CD1c-positive myeloid dendritic cell (primary cell): ENCODE data around the gene SPATA13.

Experiments used
- DNase-seq: peaks from one replicate; pipeline ENCODE4 v3.0.0-alpha.2; 2016; ENCODE audit errors: extremely low spot score

The SPATA13 gene

DNA sequence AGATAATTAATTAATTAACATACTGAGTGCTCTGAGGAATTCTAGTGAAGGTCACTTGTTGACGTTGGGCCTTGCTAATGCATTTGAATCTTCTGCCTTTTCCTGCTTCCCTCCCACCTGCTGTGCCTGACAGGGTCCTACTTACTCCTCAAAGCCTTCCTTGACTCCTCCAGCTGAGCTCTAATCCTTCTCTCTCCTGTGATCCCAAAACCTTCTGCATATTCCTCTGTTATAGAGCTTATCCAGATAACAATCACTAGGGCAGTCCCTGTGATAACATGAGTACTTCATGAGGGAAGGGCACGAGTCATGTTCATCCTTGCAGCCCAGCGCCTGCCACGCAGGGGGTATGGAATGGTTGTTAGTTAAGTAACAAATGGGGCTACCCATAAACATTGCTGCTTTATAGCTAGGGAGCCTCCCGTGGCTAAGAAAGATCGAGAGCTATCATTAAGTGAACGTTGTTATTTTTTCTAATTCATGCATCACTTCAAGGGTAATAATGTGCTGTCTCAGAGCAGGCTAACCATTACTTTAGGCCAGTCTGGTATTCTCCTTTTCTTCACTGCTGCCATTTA, 19.1 kb upstream of the SPATA13 start:
- no peak for DNase-seq

DNA sequence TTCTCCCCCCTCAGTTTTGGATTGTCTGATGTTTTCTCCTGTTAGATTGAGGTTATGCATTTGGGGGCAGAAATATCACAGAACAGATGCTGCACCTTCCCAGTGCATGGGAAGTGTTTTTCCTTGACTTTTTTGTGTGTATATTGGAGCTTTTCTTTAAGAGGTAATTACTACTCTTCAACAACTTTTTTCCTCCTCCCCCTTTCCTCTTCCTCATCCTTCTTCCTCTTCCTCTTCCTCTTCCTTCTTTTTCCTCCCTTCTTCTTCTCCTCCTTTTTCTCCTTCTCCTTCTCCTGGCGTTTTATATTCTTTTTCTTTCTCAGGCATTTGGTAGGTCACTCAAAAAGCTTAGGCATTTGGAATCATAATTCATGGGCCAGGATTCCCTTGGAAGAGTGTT, 18.1 kb upstream of the SPATA13 start:
- DNase-seq = no peak

DNA sequence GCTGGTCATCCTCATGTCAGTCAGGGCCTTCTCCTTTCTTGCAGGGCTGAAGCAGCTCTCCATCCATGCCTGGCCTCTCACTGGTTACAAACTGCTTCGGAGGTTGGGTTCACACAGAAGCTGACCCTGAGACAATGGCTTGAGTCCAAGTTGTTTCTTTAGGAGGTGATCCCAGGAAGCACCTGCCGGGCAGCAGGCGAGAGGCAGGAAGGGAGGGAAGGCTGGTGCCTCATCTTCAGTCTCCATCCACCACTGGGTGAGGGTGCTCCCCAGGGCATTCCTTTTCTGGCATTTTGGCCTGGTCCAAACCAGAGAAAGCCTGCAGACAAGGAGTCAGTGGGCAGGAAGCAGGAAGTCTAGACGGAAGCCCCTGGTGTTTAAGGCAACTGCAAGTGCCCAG, 17.6 kb upstream of the SPATA13 start:
- DNase-seq = no peak

DNA sequence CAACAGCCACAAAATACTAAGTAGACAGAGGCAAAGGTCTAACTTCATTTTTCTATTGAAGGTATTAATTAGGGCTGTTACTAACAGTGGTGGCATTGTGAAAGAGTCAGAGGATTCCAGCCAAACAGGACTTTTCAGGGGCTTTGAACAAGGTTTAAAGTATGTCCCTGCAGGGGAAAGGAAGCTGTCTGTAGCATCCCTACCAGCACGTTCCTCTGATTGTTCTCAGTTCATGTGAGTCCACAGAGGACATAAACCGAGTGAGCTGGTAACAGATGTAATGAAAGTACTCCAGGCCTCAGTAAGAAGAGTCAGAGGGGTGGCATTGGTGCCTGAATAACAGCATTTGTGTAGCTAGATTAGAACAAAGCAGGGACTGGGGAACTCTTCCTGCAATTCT, 15.3 kb upstream of the SPATA13 start:
- DNase-seq = no peak

DNA sequence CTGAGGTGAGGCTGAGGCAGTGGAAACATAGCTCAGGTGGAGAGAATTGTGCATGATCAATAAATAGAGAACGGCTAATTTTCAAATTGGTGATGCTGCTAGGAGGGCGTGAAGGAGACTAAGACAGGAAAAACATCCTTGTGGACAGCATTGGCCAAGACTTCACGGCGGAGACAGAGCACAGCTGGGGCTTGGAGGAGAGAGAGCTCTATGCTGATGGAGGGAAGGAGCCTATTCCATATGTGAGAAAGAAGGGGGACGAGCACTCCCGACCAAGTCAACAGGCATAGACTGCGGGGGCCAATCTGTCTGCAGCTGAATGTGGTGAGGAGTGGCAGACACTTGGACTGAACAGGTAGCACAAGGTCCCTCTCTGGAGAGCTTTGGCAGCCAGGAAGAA, 14.8 kb upstream of the SPATA13 start:
- DNase-seq = no peak

DNA sequence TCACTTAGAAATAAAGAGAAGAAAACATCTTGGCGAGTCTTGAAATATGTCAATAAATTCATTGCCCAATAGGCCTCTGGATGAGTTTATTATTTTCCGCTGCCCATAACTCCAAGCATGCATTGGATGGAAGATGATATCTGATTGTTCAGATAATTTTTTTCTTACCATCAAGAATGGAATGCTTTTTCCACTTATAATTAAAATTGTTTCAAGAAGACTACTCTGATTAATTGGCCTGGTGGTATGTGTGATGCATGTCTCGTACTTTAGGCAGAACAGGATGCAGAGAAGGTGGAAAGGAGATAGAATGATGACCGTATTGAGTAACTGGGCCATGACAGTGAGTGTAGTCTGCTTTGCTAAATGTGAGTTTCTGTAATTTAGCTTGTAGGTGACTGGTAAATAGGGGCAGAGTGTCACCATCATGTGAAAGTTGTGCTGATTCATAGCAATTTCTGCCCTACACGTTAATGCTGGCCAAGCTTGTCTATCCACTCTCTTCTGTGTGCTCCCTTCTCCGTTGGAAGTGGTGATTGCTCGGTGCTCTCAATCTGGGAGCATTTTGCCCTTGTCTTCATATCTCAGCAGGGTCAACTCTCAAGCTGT, 13.5 kb upstream of the SPATA13 start:
- DNase-seq = no peak

DNA sequence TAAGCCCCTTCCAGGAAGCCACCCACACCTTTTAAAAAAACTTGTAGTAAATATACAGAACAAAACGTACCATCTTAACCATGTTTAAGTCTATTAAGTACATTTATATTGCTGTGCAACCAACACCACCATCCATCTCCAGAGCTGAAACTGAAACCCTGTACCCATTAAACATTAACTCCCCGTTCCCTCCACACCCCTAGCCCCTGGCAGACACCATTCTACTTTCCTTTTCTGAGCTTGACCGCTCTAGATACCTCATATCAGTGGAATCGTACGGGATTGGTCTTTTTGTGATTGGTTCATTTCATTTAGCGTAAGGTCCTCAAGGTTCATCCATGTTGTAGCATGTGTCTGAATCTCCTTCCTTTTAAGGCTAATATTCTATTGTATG, 13.0 kb upstream of the SPATA13 start:
- no peak for DNase-seq

DNA sequence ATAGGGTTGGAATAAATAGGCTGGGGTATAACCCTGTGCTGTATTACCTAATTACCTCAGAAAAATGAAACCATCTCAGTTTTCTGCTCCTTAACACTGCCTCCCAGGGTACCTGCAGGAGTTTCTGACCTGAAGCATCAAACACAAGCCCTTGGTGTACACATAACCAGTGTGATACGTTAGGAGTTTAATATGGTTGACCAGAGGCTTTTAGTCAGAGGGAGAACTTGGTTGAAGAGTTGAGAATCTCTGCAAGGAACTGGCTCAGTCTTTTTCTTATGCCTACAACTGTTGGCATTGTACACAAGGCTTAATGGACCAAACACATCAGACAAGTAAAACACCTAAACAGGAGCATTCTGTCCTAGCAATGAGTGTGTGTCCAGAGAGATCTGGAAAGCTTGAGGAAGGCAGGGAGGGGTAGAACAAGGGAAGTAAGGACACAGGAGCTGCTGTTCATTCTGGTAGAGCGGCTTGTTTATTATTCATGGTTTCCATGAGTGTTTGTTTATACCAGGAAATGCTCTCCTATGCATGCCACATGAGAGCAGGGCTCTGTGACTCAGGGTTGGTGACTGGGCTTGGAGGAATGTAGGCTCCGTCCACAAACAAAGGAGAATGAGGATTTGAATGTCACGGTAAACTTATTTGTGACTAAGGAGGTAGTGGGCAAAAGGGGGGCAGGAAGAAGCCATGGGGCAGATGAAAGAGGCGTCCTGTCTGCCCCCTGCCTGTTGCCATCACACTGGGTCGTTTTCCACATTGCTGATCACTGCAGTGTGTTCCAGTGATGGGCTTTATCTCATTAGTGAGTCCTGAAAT, 11.9 kb upstream of the SPATA13 start:
- DNase-seq = no peak

DNA sequence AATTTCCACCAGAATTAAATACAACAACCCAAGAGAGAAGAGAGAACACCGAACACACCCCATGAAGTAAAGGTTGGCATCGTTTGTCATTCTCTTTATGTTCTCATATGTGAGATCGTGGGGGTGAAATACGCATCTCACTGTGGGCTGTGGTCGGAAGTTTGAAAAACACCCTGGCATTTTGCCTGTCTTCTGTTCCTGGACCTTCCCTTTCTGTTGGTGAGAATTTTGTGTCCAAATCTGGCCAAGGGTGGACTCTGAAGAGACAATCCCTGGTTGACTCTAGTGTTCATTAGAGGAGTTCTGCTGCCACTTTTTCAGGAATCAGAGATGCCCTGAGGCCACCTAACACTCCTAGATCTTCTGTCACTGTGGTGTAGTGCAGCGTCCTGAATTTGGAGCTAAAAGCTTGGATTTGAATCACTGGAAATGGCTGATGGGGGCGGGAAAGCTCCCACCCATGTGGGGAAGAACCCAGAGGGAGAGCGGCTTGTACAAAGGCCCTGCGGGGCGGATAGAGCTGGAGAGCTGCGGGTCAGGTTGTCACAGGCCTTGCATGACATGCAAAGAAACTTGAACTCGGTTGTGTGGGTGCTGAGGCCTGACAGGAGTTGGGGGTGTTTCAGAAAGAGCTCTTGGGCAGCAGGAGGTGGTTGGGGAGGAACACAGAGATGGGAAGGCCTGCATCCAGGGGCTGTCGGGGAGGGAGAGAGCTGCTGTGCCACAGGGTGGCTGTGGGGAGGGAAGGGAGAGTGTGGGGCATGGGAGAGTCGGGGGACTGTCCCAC, 11.1 kb upstream of the SPATA13 start:
- no peak for DNase-seq

DNA sequence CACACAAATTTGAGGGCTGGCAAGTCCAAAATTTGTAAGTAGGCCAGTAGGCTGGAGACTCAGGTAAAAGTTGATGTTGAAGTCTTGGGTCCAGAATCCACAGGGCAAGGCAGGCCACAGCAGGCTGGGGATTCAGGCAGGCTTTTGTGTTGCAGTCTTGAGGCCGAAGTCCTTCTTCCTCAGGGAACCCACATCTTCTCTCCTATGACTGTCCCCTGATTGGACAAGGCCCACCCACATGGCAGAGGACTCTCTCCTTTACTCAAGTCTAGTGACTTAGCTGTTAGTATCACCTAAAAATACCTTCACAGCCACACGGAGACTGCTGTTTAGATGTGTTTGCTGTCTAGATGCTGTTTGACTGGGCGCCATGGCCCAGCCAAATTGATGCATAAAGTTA, 9.9 kb upstream of the SPATA13 start:
- DNase-seq = no peak

DNA sequence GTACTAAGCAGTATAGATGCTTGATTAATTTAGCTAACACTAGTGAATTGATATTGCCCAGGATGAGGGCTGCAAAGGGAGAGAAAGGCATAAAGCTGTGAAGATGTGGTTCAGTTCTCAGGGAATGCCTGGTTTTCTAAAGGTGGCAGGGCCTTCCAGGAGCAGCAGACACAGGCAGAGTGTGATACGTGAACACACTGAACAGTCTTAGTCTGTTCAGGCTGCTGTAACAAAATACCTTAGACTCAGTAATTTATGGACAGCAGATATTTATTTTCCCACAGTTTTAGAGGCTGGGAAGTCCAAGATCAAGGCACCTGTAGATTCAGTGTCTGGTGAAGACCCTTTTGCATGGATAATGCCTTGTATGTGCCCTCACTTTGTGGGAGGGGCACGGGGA, 8.7 kb upstream of the SPATA13 start:
- no peak for DNase-seq

DNA sequence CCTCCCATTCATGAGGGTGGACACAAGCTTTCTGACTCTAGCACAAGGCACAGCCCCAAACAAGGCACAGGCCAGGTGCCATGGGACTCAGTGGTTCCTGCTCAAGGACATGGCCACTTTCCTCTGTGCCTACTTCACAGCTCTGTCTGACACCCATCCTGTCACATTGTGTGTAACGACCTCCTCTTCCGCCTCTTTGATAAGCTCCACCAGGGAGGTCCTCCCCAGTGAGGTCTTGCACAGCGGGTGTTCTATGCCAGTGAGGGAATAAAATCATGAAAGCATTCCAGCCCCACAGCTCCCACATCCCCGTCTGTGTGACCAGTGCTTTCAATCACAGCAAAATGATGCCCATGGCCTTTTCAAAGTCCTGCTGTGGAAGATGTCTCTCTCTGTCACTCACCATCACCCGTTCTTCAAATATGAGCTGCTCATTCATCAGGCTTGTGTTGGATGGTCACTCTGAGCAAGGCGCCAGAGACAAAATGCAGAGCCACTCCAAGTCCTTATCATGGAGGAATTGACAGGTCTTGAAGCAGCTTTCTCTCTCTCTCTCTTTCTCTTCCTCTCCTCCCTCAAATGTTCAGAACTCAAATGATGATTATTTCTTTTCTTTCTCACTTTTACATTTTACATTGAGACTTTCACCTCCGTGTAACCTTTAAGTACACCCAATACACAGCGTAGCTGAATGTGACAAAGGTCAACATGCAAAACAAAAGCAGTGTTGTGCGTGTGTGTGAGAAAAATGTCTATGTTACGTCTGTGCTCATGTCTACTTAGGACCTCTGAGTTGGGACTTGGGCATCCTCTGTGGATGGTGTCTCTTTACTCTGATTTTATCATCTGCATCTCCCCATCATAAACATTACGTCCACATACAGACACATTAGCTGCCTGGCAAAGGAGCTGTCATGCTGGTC, 8.0 kb upstream of the SPATA13 start:
- DNase-seq = no peak

DNA sequence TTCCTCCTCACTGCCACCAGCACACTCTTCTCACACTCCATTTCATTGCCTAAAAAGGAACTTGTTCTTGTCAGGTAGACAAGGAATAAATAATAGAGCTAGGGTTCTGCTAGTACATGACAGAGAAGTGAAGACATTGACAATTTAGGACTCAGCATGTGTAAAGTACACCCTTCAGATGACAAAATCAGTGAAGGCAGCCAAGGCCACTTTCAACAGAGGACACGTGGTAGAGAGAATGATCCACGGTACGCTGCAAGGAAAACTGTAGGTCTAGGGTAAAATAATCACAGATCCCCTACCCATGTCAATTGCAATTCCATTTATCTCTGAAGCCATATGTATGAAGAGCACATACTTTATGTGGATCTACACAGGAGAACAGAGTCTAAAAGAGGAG, 7.2 kb upstream of the SPATA13 start:
- no peak for DNase-seq

DNA sequence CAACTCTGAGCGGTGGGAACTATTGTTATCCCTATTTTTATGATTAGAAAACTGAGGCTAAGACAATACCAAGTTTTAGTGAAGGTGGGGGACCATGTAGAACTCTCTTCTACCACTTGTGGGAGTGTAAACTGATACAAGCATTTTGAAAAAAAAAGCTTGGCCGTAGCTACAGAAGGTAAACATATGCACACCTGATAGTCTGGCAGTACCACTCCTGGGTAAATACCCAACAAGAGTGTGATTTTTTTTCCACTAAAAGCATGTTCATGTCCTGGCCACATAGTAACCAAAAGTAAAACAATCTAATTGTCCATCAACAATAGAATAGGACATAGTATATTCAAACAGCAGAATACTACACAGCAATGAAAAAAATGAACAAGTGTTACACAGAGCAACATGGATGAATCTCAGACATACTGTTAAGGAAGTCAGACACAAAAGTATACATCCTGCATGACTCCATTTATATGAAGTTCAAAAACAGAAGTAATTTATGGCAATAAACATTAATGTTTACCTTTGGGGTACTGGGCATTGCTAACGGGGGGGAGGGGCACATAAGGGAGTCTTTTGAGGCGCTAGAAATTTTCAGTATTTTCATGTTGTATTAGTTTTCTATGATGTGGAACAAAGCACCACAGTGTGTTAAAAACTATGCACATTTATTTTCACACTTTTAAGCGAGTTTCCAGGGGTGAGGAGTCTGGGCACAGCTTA, 6.4 kb upstream of the SPATA13 start:
- no peak for DNase-seq

DNA sequence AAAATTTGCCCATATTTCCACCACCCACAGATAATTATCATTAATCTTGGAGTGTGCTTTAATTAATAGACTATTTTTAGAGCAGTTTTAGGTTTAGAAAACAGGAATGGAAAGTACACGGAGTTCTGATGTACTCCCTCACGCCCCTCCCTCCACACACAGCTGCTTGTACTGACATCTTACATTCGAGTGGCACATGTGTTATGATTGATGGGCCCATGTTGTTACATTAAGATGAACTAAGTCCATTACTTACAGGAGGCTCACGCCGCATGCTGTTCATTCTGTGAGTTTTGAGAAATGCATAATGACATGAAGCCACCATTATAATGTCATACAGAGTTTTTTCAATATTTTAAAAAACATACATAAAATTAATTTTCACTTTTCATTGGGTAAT, 1.2 kb upstream of the SPATA13 start:
- no peak for DNase-seq

DNA sequence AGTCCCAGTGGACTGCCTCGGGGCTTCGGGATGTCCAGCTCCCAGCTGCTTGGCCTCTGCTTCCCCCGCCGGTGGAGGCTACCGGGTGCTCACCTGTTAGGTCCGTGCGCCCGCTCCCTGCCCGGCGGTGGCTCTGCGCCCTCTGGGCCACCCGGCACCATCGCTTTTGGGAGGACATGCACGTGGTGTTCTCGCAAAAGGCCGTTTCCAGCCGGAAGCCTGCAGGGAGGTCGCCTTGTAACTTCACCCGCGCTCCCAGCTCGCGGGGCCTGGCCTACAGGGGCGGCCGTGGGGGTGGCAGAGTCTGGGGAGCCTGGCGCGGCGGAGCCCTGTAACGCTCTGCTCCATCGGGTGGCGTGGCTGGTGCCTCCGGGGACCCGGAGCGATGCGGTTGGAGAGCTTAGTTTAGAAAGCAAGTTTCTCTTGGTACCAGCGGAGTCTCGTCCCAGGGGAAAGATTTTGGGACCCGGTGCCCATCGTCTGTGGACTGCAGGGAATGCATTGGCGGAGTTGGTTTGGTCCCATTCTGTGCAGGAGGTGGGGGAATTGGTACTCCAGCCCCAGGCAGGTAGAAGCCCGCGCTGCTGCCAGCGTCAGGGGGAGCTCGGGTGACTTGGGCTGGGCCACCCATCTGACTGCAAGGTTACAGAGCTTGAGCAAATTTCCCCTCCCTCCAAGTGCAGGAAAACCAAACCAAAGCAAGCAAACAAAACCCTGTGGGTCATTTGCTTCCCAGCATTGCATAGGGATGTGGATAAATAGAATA, 673 bp downstream of the SPATA13 start:
- peak; percentile 12 for DNase-seq

DNA sequence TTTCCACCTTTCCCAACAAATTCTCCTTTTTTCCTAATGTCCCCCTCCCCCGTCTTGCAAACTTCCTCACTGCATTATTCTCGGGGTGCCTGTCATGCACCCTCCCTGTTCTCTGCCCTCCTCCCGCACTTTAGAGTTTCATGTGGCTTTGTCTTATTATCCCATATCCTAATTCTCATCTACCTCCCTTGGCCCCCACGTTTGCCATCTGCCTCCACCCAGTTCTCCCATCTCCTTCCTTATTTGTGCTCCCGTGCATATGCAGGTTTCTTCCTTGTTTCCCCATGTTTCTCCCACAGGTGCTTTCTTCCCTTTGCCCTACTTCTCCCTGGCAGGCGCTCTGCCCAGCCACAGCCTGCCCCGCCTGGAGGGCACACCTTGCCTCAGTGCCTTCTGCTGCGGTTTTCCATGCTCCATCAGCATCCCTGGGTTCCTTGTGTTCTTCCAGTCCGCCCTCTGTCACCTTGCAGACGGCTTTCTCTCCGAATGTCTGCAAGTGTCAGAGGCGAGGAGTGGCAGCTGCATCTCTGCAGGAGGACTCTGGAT, 1.5 kb downstream of the SPATA13 start:
- no peak for DNase-seq

DNA sequence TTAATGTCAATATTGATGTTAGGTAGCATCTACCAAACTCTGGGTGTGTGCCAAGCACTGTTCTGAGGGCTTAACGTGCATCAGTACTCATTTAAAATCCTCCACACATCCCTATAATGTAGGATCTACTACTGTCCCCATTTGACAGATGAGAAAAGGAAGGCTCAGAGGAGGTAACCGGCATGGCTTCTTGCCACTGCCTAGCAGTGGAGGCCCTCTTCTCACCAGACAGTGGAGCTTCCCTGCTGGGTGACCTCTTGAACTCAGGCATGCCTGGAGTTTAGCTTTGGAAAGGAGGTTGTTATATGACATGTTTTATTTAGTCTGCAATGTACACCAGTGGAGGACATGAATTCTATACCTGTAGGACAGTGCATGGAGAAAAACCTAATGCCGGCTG, 2.1 kb downstream of the SPATA13 start:
- DNase-seq = no peak

DNA sequence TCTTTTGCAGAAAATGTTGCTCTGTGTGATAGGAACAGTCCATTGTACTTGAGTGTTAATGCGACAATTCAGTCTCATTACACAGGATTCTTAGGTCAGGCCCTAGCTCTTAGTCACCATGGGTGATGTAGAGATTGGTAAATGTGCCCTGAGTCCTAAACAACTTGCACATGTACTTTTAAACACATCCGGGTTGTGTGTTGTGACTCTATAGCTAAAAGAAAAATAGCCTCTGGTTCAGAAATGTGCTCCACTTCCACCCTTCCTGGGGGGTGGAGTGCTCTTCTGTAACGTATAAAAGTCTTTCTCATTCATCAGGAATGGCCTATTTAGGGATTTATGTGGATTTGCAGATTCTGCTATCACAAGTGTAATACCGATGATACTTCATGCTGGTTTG, 5.2 kb downstream of the SPATA13 start:
- no peak for DNase-seq

DNA sequence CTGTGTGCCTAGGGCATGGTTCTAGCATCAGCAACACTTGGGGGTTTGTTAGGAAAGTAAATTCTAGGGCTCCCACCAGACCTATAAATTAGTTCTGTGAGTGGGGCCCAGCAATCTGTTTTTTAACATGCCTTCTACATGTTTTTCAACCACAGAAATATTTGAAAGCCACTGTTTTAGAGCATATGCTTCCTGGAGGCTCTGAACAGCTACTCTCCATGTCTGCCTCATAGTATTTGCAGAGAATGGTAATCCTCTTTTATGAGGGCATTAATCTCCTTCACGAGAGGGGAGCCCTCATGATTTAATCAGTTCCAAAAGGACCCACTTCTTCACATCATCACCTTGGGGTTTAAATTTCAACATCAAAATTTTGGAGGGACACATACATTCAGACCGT, 6.0 kb downstream of the SPATA13 start:
- no peak for DNase-seq
